ENCODE data around the gene TYW1.
"Not testable (repeated sequence)": the region's sequence is repeated elsewhere in the genome, so short reads cannot be mapped to it uniquely, and the experiment has no call there.

The TYW1 gene

DNA sequence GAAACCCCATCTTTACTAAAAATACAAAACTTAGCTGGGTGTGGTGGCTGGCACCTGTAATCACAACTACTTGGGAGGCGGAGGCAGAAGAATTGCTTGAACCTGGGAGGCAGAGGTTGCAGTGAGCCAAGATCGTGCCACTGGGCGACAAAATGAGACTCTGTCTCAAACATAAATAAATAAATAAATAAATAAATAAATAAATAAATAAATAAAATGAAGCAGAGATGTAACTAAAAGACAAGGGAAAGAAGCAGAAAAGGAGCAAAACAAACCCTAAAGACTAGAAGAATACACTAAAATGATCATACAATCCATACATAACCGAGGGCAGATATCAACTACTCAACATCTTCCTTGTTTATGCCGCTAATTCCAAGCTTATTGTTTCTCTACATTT is 209.8 kb downstream of the TYW1 start:
- TF ChIP-seq ZNF8 (CRISPR knock-in tag; IDR thresholded peaks at IDR 0.05) (no peak), ARNTL (CRISPR knock-in tag; IDR thresholded peaks at IDR 0.05; ENCODE audit: borderline replicate concordance, low read depth) (no peak), ZFP3 (CRISPR knock-in tag; IDR thresholded peaks at IDR 0.05) (no peak), GLIS3 (CRISPR knock-in tag; IDR thresholded peaks at IDR 0.05) (no peak), ESRRG (CRISPR knock-in tag; IDR thresholded peaks at IDR 0.05) (no peak), TOX (CRISPR knock-in tag; IDR thresholded peaks at IDR 0.05; ENCODE audit: borderline replicate concordance) (no peak), RARB (CRISPR knock-in tag; IDR thresholded peaks at IDR 0.05) (no peak), PPARA (CRISPR knock-in tag; IDR thresholded peaks at IDR 0.05; ENCODE audit: borderline replicate concordance) (no peak), TCF4 (CRISPR knock-in tag; IDR thresholded peaks at IDR 0.05; ENCODE audit: borderline replicate concordance) (no peak), SNAI2 (CRISPR knock-in tag; IDR thresholded peaks at IDR 0.05) (no peak), ZNF565 (CRISPR knock-in tag; conservative IDR thresholded peaks at IDR 0.05; ENCODE audit: low read depth) (no peak), ZC3H10 (CRISPR knock-in tag; IDR thresholded peaks at IDR 0.05) (no peak), ZNF70 (CRISPR knock-in tag; IDR thresholded peaks at IDR 0.05) (no peak), ZFP30 (CRISPR knock-in tag; IDR thresholded peaks at IDR 0.05) (no peak)
- TF ChIP-seq, protein P1, sequence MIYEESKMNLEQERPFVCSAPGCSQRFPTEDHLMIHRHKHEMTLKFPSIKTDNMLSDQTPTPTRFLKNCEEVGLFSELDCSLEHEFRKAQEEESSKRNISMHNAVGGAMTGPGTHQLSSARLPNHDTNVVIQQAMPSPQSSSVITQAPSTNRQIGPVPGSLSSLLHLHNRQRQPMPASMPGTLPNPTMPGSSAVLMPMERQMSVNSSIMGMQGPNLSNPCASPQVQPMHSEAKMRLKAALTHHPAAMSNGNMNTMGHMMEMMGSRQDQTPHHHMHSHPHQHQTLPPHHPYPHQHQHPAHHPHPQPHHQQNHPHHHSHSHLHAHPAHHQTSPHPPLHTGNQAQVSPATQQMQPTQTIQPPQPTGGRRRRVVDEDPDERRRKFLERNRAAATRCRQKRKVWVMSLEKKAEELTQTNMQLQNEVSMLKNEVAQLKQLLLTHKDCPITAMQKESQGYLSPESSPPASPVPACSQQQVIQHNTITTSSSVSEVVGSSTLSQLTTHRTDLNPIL (CRISPR knock-in tag; IDR thresholded peaks at IDR 0.05; ENCODE audit: low read depth): no peak
- TF ChIP-seq, protein P2, sequence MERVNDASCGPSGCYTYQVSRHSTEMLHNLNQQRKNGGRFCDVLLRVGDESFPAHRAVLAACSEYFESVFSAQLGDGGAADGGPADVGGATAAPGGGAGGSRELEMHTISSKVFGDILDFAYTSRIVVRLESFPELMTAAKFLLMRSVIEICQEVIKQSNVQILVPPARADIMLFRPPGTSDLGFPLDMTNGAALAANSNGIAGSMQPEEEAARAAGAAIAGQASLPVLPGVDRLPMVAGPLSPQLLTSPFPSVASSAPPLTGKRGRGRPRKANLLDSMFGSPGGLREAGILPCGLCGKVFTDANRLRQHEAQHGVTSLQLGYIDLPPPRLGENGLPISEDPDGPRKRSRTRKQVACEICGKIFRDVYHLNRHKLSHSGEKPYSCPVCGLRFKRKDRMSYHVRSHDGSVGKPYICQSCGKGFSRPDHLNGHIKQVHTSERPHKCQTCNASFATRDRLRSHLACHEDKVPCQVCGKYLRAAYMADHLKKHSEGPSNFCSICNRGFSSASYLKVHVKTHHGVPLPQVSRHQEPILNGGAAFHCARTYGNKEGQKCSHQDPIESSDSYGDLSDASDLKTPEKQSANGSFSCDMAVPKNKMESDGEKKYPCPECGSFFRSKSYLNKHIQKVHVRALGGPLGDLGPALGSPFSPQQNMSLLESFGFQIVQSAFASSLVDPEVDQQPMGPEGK (CRISPR knock-in tag; IDR thresholded peaks at IDR 0.05; ENCODE audit: borderline replicate concordance): no peak
- TF ChIP-seq, protein P3, sequence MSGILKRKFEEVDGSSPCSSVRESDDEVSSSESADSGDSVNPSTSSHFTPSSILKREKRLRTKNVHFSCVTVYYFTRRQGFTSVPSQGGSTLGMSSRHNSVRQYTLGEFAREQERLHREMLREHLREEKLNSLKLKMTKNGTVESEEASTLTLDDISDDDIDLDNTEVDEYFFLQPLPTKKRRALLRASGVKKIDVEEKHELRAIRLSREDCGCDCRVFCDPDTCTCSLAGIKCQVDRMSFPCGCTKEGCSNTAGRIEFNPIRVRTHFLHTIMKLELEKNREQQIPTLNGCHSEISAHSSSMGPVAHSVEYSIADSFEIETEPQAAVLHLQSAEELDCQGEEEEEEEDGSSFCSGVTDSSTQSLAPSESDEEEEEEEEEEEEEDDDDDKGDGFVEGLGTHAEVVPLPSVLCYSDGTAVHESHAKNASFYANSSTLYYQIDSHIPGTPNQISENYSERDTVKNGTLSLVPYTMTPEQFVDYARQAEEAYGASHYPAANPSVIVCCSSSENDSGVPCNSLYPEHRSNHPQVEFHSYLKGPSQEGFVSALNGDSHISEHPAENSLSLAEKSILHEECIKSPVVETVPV (CRISPR knock-in tag; IDR thresholded peaks at IDR 0.05): no peak
- TF ChIP-seq, protein P4, sequence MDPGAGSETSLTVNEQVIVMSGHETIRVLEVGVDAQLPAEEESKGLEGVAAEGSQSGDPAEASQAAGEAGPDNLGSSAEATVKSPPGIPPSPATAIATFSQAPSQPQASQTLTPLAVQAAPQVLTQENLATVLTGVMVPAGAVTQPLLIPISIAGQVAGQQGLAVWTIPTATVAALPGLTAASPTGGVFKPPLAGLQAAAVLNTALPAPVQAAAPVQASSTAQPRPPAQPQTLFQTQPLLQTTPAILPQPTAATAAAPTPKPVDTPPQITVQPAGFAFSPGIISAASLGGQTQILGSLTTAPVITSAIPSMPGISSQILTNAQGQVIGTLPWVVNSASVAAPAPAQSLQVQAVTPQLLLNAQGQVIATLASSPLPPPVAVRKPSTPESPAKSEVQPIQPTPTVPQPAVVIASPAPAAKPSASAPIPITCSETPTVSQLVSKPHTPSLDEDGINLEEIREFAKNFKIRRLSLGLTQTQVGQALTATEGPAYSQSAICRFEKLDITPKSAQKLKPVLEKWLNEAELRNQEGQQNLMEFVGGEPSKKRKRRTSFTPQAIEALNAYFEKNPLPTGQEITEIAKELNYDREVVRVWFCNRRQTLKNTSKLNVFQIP (CRISPR knock-in tag; IDR thresholded peaks at IDR 0.05; ENCODE audit: borderline replicate concordance, low read depth): no peak
- TF ChIP-seq, protein P5, sequence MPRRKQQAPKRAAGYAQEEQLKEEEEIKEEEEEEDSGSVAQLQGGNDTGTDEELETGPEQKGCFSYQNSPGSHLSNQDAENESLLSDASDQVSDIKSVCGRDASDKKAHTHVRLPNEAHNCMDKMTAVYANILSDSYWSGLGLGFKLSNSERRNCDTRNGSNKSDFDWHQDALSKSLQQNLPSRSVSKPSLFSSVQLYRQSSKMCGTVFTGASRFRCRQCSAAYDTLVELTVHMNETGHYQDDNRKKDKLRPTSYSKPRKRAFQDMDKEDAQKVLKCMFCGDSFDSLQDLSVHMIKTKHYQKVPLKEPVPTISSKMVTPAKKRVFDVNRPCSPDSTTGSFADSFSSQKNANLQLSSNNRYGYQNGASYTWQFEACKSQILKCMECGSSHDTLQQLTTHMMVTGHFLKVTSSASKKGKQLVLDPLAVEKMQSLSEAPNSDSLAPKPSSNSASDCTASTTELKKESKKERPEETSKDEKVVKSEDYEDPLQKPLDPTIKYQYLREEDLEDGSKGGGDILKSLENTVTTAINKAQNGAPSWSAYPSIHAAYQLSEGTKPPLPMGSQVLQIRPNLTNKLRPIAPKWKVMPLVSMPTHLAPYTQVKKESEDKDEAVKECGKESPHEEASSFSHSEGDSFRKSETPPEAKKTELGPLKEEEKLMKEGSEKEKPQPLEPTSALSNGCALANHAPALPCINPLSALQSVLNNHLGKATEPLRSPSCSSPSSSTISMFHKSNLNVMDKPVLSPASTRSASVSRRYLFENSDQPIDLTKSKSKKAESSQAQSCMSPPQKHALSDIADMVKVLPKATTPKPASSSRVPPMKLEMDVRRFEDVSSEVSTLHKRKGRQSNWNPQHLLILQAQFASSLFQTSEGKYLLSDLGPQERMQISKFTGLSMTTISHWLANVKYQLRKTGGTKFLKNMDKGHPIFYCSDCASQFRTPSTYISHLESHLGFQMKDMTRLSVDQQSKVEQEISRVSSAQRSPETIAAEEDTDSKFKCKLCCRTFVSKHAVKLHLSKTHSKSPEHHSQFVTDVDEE (CRISPR knock-in tag; IDR thresholded peaks at IDR 0.05): no peak
- ATAC-seq: no peak

DNA sequence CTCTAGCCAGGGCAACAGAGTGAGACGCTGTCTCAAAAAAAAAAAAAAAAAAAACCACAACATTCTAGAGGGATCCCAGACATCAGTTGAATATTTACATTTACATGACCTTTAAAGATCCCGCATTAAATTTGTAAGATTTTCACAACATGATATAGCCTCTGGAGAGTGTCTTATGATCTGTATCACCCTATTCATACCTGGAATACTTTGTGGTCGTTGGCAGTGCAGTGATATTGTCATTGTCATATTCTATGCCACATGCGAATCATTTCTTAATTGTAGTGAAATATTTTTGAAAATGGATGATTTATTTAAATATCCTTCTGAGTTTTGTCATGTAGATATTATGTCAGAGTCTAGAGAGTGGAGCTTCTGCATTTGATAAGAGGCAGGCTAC is 212.0 kb downstream of the TYW1 start:
- ATAC-seq: not testable (repeated sequence)

DNA sequence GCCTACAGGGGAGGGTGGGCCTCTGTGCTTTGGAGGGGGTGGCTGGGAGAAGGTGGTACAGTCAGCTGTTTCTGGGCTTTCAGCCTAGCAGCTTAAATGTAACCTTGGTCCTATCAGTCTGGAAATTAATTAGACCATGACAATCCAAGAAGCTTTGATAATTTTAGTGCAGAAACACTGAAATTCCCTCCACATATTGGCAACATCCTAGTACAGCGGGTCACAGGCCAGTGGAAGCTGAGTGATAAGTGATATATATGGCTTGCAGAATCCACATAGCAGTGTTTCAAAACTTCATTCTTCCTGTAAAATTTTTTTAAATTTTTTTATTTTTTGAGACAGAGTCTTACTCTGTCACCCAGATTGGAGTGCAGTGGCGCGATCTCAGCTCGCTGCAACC is 212.6 kb downstream of the TYW1 start:
- ATAC-seq: no peak
- TF ChIP-seq RARB (CRISPR knock-in tag; IDR thresholded peaks at IDR 0.05) (no peak), ZC3H10 (CRISPR knock-in tag; IDR thresholded peaks at IDR 0.05) (no peak), SNAI2 (CRISPR knock-in tag; IDR thresholded peaks at IDR 0.05) (no peak), ARNTL (CRISPR knock-in tag; IDR thresholded peaks at IDR 0.05; ENCODE audit: borderline replicate concordance, low read depth) (no peak)
- TF ChIP-seq, protein P3 (CRISPR knock-in tag; IDR thresholded peaks at IDR 0.05): no peak

All from SK-N-SH treated with all-trans-retinoic acid at 6 μM for 48 hours (cell line).